ENCODE measurements around the gene ME1.

DNA sequence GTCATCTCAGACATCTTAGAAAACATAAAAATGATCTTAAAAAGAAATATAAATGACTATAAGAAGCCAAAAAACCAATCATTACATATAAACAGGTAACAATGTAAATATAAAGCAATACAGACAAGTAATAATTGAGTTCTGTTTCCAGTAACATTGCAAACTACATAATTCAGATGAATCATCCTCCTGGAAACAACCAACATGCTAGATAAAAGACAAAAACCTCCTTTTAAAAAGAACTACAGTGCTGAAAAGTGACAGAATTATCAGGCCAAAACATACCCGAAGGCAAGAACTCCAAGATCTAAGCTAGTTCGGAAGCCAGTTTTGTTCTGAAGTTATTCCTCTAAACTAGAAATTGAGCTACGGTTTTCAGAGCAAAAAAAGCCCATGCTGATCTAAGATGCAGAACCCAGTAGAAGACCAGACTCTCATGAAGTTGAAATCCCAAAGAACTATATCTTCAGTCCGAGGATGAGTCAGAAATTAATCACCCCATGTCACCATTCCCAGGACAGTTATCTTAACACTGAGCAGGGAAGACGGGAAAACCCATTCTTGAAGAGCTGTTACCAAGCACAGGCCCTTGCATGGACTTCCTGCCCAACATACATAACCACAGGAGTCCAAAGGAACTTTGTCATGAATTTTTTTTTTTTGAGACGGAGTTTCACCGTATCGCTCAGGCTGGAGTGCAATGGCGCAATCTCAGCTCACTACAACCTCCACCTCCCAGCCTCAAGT is 247.6 kb downstream of the ME1 start:
- TF ChIP-seq, protein P1, sequence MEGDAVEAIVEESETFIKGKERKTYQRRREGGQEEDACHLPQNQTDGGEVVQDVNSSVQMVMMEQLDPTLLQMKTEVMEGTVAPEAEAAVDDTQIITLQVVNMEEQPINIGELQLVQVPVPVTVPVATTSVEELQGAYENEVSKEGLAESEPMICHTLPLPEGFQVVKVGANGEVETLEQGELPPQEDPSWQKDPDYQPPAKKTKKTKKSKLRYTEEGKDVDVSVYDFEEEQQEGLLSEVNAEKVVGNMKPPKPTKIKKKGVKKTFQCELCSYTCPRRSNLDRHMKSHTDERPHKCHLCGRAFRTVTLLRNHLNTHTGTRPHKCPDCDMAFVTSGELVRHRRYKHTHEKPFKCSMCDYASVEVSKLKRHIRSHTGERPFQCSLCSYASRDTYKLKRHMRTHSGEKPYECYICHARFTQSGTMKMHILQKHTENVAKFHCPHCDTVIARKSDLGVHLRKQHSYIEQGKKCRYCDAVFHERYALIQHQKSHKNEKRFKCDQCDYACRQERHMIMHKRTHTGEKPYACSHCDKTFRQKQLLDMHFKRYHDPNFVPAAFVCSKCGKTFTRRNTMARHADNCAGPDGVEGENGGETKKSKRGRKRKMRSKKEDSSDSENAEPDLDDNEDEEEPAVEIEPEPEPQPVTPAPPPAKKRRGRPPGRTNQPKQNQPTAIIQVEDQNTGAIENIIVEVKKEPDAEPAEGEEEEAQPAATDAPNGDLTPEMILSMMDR (IDR thresholded peaks at IDR 0.05), result no peak
- TF ChIP-seq POLR2A (IDR thresholded peaks at IDR 0.05), result no peak
- no peak for TF ChIP-seq POLR2AphosphoS5 (IDR thresholded peaks at IDR 0.05; ENCODE audit: insufficient read depth in 1 of 2, low read depth in 1 of 2)

Data from vagina (tissue), 2 donors.